HEK293 (cell line): Measurements from ENCODE around the gene ZSCAN5B.

ENCODE experiments used
- CTCF ChIA-PET: fragments of 350-600 bp; formaldehyde crosslinking; extraction: SDS; loops from one replicate; lab custom pipeline; 2021; ENCODE audit warnings: antibody characterized with exemption; lab: Yijun Ruan, JAX
- POLR2A ChIA-PET: fragments of 300-600 bp; formaldehyde crosslinking; extraction: SDS; loops from one replicate; lab custom pipeline; 2020; ENCODE audit warnings: antibody characterized with exemption, inconsistent platforms; lab: Yijun Ruan, JAX
- H3K27ac ChIP-seq: fragments of 200-500 bp; sonication (Bioruptor generic); 2 replicates; pipeline ENCODE4 v1.5.1; 2014; ENCODE audit warnings: low read depth, low read length, control low read depth, inconsistent platforms; ENCODE audit errors: extremely low read depth
- H3K36me3 ChIP-seq, 2 experiments: fragments of 200-500 bp in 1 of 2; sonication (Bioruptor generic) in 1 of 2; 1 replicate in 1 of 2; 2 replicates in 1 of 2; pipeline ENCODE4 v1.5.1; 2014 to 2017; ENCODE audit warnings: inconsistent platforms in 2 of 2, low read length in 2 of 2; ENCODE audit not compliant: control insufficient read depth in 2 of 2, insufficient read depth in 1 of 2
- H3K4me1 ChIP-seq: fragments of 200-500 bp; sonication (Bioruptor generic); 2 replicates; pipeline ENCODE4 v1.5.1; 2014; ENCODE audit warnings: mild to moderate bottlenecking, low read length, inconsistent platforms; ENCODE audit not compliant: control insufficient read depth, insufficient read depth
- H3K4me3 ChIP-seq: 2 replicates; pipeline ENCODE4 v1.5.1; 2011; ENCODE audit warnings: low read depth, mild to moderate bottlenecking, control low read depth, low read length, moderate library complexity
- H3K9me3 ChIP-seq: fragments of 200-500 bp; sonication (Bioruptor generic); 2 replicates; pipeline ENCODE4 v1.5.1; 2014; ENCODE audit warnings: low read depth, low read length, inconsistent platforms; ENCODE audit not compliant: control insufficient read depth, insufficient read depth
- EGR2 ChIP-seq: fragments of 450-650 bp; formaldehyde crosslinking; IDR thresholded peaks from 2 replicates; pipeline ENCODE4 v1.5.1; 2016; ENCODE audit warnings: low read depth, missing biosample characterization, missing genetic modification characterization
- FEZF1 ChIP-seq: fragments of 450-650 bp; formaldehyde crosslinking; IDR thresholded peaks from 2 replicates; pipeline ENCODE4 v1.5.1; 2016; ENCODE audit warnings: missing biosample characterization, missing genetic modification characterization
- HOXA7 ChIP-seq: sonication (generic); formaldehyde crosslinking; IDR thresholded peaks from 2 replicates; pipeline ENCODE4 v1.8.1; 2022; ENCODE audit warnings: missing genetic modification reagents, borderline replicate concordance
- KLF17 ChIP-seq: fragments of 450-650 bp; formaldehyde crosslinking; IDR thresholded peaks from 2 replicates; pipeline ENCODE4 v1.5.1; 2016; ENCODE audit warnings: missing biosample characterization, missing genetic modification characterization
- KLF8 ChIP-seq: fragments of 450-650 bp; formaldehyde crosslinking; IDR thresholded peaks from 2 replicates; pipeline ENCODE4 v1.5.1; 2016; ENCODE audit warnings: missing biosample characterization, missing genetic modification characterization
- REST ChIP-seq: fragments of 450-650 bp; formaldehyde crosslinking; IDR thresholded peaks from 2 replicates; pipeline ENCODE4 v1.5.1; 2016; ENCODE audit warnings: missing biosample characterization, missing genetic modification characterization
- SETDB1 ChIP-seq: IDR thresholded peaks from one replicate; pipeline ENCODE4 v1.6.1; 2017; ENCODE audit warnings: mild to moderate bottlenecking, low read length, moderate library complexity, mixed read lengths; ENCODE audit not compliant: insufficient read length
- TRIM28 ChIP-seq: IDR thresholded peaks from 2 replicates; pipeline ENCODE4 v1.6.1; 2011; ENCODE audit warnings: low read length, control low read depth, borderline replicate concordance
- ZBTB10 ChIP-seq: fragments of 450-650 bp; formaldehyde crosslinking; IDR thresholded peaks from 2 replicates; pipeline ENCODE4 v1.5.1; 2016; ENCODE audit warnings: missing biosample characterization, missing genetic modification characterization
- ZNF140 ChIP-seq: fragments of 450-650 bp; formaldehyde crosslinking; IDR thresholded peaks from 2 replicates; pipeline ENCODE4 v1.5.1; 2016; ENCODE audit warnings: missing biosample characterization, missing genetic modification characterization
- ZNF18 ChIP-seq: fragments of 450-650 bp; formaldehyde crosslinking; IDR thresholded peaks from 2 replicates; pipeline ENCODE4 v1.5.1; 2016; ENCODE audit warnings: missing biosample characterization, missing genetic modification characterization
- ZNF280C ChIP-seq: fragments of 450-650 bp; formaldehyde crosslinking; IDR thresholded peaks from 2 replicates; pipeline ENCODE4 v1.5.1; 2016; ENCODE audit warnings: missing biosample characterization, missing genetic modification characterization
- ZNF366 ChIP-seq: fragments of 450-650 bp; formaldehyde crosslinking; conservative IDR thresholded peaks from 2 replicates; pipeline ENCODE4 v1.5.1; 2016; ENCODE audit warnings: missing biosample characterization, missing genetic modification characterization
- ZNF513 ChIP-seq: fragments of 450-650 bp; IDR thresholded peaks from 2 replicates; pipeline ENCODE4 v1.5.1; 2018; ENCODE audit warnings: missing biosample characterization, missing genetic modification characterization
- ZNF558 ChIP-seq: fragments of 450-650 bp; formaldehyde crosslinking; IDR thresholded peaks from 2 replicates; pipeline ENCODE4 v1.5.1; 2016; ENCODE audit warnings: missing biosample characterization, missing genetic modification characterization
- ZNF580 ChIP-seq: fragments of 450-650 bp; formaldehyde crosslinking; IDR thresholded peaks from 2 replicates; pipeline ENCODE4 v1.5.1; 2016; ENCODE audit warnings: missing biosample characterization, missing genetic modification characterization
- ZNF76 ChIP-seq: fragments of 450-650 bp; formaldehyde crosslinking; IDR thresholded peaks from 2 replicates; pipeline ENCODE4; 2016; ENCODE audit warnings: low read depth, missing biosample characterization, missing genetic modification characterization, borderline replicate concordance
- ZNF777 ChIP-seq: fragments of 450-650 bp; formaldehyde crosslinking; IDR thresholded peaks from 2 replicates; pipeline ENCODE4 v1.5.1; 2017; ENCODE audit warnings: missing biosample characterization, missing genetic modification characterization, borderline replicate concordance
- ZNF843 ChIP-seq: fragments of 450-650 bp; formaldehyde crosslinking; IDR thresholded peaks from 2 replicates; pipeline ENCODE4 v1.5.1; 2016; ENCODE audit warnings: missing biosample characterization, missing genetic modification characterization
- ZSCAN30 ChIP-seq: fragments of 450-650 bp; IDR thresholded peaks from 2 replicates; pipeline ENCODE4 v1.5.1; 2018; ENCODE audit warnings: missing biosample characterization, mild to moderate bottlenecking, missing genetic modification characterization, moderate library complexity

The ZSCAN5B gene

GRCh38 chr19:56140583-56141416 is 56.8 kb downstream of the ZSCAN5B start, which contains the start of gene ZNF444 (continued):
- TF ChIP-seq FEZF1 (tag by site-specific recombination) (peak; percentile 100), ZNF558 (tag by site-specific recombination) (no peak), ZNF140 (tag by site-specific recombination) (no peak), ZNF513 (tag by site-specific recombination) (peak; percentile 89), ZNF18 (tag by site-specific recombination) (no peak), HOXA7 (CRISPR knock-in tag) (no peak), ZSCAN30 (tag by site-specific recombination) (no peak), ZNF843 (peak; percentile 52; the same call in 1 of the 2 replicates), KLF8 (tag by site-specific recombination) (peak; percentile 90), TRIM28 (no peak)

- Histone ChIP-seq H3K4me3 (peak overlapping the region; percentile 81), H3K36me3 (peaks cover 0 to 7% of the 10 kb centered on the region in 2 experiments; a peak in 2 of 3 replicates), H3K9me3 (no peaks in the 10 kb centered on the region), H3K27ac (peak overlapping the region; percentile 86), H3K4me1 (peaks cover 12% of the 10 kb centered on the region)
- TF ChIP-seq ZNF280C (tag by site-specific recombination), result no peak
- TF ChIP-seq ZNF580 (tag by site-specific recombination), result no peak
- TF ChIP-seq KLF17, result no peak
- TF ChIP-seq ZNF76 (tag by site-specific recombination), result no peak
- peak; percentile 36; the same call in 1 of the 2 replicates for TF ChIP-seq ZNF777 (tag by site-specific recombination)
- TF ChIP-seq ZBTB10 (tag by site-specific recombination), result peak; percentile 34; the same call in 1 of the 2 replicates
- TF ChIP-seq REST (tag by site-specific recombination), result 0 out of 2 replicates have a peak, but pooled peaks have one; percentile 12
- TF ChIP-seq ZNF366 (tag by site-specific recombination), result no peak
- peak; percentile 7; the same call in 1 of the 2 replicates for TF ChIP-seq EGR2
- TF ChIP-seq SETDB1, result no peak
- ChIA-PET POLR2A (interaction anchor here (1.0 to 1.9 kb wide), 7 partner anchors 8 to 485 kb away, joined by 3 to 26 read pairs (median 4); partner anchors contain the start of genes U2AF2, ZNF787 and ZSCAN5A), CTCF (interaction anchor here (0.6 kb wide), 1 partner anchor 61 kb away, joined by 3 read pairs; no protein-coding TSS in a partner anchor)
Observed at GRCh38 chr19:56139847-56140582, 57.6 kb downstream of the ZSCAN5B start.
